Measurements from ENCODE around the gene CPA4.

- TF ChIP-seq POLR2AphosphoS5 (IDR thresholded peaks at IDR 0.05) (no peak), RAD21 (conservative IDR thresholded peaks at IDR 0.05) (no peak), CTCF (IDR thresholded peaks at IDR 0.05; ENCODE audit: poor library complexity, severe bottlenecking) (no peak), REST (IDR thresholded peaks at IDR 0.05; ENCODE audit: borderline replicate concordance) (no peak), EZH2 (IDR thresholded peaks at IDR 0.05; ENCODE audit: borderline replicate concordance, insufficient read depth, low read length, poor library complexity, severe bottlenecking) (no peak), SMC3 (conservative IDR thresholded peaks at IDR 0.05; ENCODE audit: poor library complexity) (no peak)
These were observed 41.3 kb downstream of the CPA4 start for GRCh38 chr7:130334274-130334673.
